HPDE6-E6E7 (cell line): ENCODE results near the gene SRSF1.

Source experiments
- DNase-seq: peaks from one replicate; pipeline ENCODE4 v3.0.0; 2011; ENCODE audit warnings: missing footprints; ENCODE audit errors: extremely low spot score

The SRSF1 gene

GRCh38 chr17:58019039-58019438, 12.0 kb upstream of the SRSF1 start:
- no peak for DNase-seq

- no peak for DNase-seq
Measured at GRCh38 chr17:58010067-58010799, 3.2 kb upstream of the SRSF1 start.

GRCh38 chr17:58007781-58008706, 998 bp upstream of the SRSF1 start:
- DNase-seq, result no peak

- DNase-seq, result no peak
Measured at GRCh38 chr17:58006560-58006923, 504 bp downstream of the SRSF1 start.

GRCh38 chr17:58005728-58006559, 1.1 kb downstream of the SRSF1 start:
- no peak for DNase-seq

- no peak for DNase-seq
Measured at GRCh38 chr17:58005031-58005727, 1.9 kb downstream of the SRSF1 start.

- no peak for DNase-seq
Measured at GRCh38 chr17:58004060-58004459, 3.0 kb downstream of the SRSF1 start.

GRCh38 chr17:58002973-58003372, 4.1 kb downstream of the SRSF1 start:
- DNase-seq, result no peak

GRCh38 chr17:58002154-58002948, 4.7 kb downstream of the SRSF1 start:
- DNase-seq, result no peak

- DNase-seq, result no peak
Measured at GRCh38 chr17:58001461-58002124, 5.5 kb downstream of the SRSF1 start.

- DNase-seq, result no peak
Measured at GRCh38 chr17:57999496-58000017, 7.5 kb downstream of the SRSF1 start.

- DNase-seq, result no peak
Measured at GRCh38 chr17:57999010-57999495, 8.0 kb downstream of the SRSF1 start.

GRCh38 chr17:57997085-57997809, 9.8 kb downstream of the SRSF1 start:
- no peak for DNase-seq

GRCh38 chr17:57995076-57995956, 11.7 kb downstream of the SRSF1 start:
- peak; percentile 74 for DNase-seq

- no peak for DNase-seq
Measured at GRCh38 chr17:57994436-57994835, 12.6 kb downstream of the SRSF1 start.

GRCh38 chr17:57993471-57994365, 13.3 kb downstream of the SRSF1 start:
- no peak for DNase-seq

GRCh38 chr17:57991537-57991936, 15.5 kb downstream of the SRSF1 start:
- DNase-seq, result no peak
